Stimulated activated naive CD4-positive, alpha-beta T cell (primary cell): ENCODE measurements around the gene ACOT12.

Source experiments
- DNase-seq, 6 experiments: peaks; one replicate each; lab custom pipeline; 2025; lab: John Stamatoyannopoulos, UW

The ACOT12 gene

GRCh38 chr5:81400375-81400774, 6.4 kb upstream of the ACOT12 start:
- no peak for DNase-seq

GRCh38 chr5:81398741-81399140, 4.8 kb upstream of the ACOT12 start:
- DNase-seq = no peak

- DNase-seq = no peak
Measured at GRCh38 chr5:81397176-81397575, 3.2 kb upstream of the ACOT12 start.

DNA sequence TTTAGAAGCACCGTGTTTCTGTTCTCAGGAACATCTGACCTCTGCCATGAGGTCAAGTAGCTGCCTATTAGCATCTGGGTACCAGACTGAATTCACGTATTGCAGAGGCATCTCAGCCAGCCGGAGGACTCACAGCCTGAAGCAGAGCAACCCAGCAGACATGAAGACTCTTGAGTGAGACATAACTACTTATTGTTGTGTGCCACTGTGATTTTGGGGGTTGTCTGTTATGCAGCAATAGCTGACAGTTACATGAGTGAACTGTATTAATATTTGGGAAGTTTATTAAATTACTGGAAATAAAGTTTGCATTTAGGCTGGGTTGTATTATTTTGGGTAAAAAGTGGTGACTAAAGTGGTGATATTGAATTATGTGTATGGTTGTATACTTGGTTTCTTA, 1.3 kb upstream of the ACOT12 start:
- no peak for DNase-seq

- no peak for DNase-seq
Measured at GRCh38 chr5:81393430-81393782, 528 bp downstream of the ACOT12 start.

DNA sequence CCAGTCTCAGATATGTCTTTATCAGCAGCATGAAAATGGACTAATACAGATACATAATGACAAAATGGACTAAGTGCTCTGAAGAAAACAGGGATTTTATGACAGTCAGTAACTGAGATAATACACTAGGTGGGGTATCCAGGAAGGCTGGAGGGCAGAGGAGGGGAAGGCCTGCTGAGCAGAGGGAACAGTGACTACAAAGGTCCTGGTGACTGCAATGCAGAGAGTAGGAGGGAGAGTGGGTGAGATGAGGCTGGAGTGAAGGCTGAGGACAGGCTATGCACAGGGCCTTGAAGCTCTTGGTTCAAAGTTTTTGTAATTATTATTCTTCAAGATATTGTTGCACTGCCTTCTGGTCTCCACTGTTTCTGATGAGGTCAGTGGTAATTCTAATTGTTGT, 4.9 kb downstream of the ACOT12 start:
- no peak for DNase-seq

GRCh38 chr5:81388169-81388568, 5.8 kb downstream of the ACOT12 start:
- DNase-seq = no peak

DNA sequence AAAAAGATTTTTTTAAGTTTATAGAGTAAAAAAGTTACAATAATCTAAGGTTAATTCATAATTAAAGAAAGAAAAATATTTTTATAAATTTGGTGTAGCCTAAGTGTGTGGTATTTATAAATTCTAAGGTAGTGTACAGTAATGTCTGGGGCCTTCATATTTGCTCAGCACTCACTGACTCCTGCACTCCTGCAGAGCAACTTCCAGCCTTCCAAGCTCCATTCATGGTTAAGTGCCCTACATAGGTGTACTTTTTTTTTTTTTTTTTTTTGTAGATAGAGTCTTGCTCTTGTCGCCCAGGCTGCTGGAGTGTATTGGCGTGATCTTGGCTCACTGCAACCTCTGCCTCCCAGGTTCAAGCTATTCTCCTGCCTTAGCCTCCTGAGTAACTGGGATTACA, 10.1 kb downstream of the ACOT12 start:
- no peak for DNase-seq

- DNase-seq = no peak
Measured at GRCh38 chr5:81371354-81371876, 22.5 kb downstream of the ACOT12 start.

DNA sequence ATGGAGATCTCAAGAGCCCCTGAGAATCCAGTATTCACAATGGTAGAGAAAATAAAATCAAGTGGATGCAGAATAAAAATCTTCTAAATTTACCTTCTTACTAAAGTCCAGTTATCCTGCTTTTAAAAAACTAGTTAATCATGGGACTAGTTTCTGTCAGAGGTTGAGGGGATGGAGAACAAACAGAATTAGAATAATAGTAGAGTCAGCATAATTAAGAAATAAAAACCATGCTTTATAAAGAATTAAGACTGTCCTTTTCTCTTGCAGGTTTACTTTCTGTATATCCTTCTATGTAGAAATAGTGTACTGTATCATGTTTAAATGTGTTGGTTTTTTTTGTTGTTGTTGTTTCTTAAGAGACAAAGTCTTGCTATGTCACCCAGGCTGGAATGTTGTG, 23.0 kb downstream of the ACOT12 start:
- DNase-seq = no peak

DNA sequence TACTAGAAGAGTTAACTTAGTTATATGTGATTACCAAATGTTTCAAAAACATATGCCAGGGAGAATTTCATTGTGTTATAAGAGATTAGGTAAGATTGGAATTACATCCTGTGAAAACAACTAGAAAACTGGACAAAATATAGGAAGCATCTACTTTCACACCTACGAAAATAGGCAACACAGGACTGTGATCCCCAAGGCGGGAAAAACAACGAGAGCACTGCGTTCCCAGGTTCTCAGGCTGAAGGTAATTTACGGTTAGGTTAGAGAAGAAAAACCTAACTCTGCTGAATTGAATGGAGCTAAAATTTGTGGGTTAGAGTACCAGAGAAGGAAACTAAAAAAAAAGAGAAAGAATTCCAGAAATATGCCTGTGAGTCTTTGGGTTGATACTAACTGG, 28.4 kb downstream of the ACOT12 start:
- DNase-seq = no peak

DNA sequence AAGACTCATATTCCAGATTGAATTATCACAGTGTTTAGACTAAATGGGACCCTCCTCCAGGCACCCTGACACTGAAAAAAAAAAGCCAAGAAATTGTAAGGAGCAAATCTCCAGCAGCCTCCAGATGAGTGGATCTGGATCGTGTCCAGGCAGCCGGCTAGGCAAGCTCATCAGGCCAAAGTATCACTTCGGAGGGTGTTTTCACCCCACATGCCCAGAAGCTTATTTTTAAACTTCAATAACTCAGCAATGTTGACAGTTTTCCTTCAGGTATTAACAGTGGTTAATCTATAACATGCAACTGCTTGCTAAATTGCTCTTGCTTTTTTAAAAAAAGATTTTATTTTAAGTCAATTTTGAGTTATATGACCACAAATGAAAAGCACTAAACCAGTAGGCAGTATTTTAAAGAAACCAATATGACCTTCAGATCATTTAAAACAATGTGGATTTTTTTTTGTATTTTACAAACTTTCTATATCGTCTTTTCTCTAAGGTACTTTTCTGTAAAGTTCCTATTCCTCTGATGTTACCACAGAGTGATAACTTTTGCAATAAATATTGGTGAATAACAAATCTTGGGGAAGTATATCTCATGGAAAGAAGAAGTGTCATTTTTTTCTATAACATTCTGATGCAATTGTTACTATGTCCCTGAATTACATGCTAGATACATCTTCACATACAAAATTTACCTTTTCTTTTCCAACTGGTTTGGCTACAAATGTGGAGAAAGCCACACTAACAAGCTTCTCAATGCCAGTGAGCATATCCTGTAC, 30.7 kb downstream of the ACOT12 start:
- no peak for DNase-seq

GRCh38 chr5:81361600-81361999, 32.3 kb downstream of the ACOT12 start:
- no peak for DNase-seq

- no peak for DNase-seq
Measured at GRCh38 chr5:81360640-81361039, 33.3 kb downstream of the ACOT12 start.

GRCh38 chr5:81359881-81360280, 34.1 kb downstream of the ACOT12 start:
- DNase-seq = no peak

GRCh38 chr5:81359108-81359507, 34.8 kb downstream of the ACOT12 start:
- DNase-seq = no peak

GRCh38 chr5:81355291-81356251, 38.4 kb downstream of the ACOT12 start:
- no peak for DNase-seq

- DNase-seq = no peak
Measured at GRCh38 chr5:81354093-81354492, 39.8 kb downstream of the ACOT12 start.

GRCh38 chr5:81353189-81353588, 40.7 kb downstream of the ACOT12 start:
- no peak for DNase-seq

DNA sequence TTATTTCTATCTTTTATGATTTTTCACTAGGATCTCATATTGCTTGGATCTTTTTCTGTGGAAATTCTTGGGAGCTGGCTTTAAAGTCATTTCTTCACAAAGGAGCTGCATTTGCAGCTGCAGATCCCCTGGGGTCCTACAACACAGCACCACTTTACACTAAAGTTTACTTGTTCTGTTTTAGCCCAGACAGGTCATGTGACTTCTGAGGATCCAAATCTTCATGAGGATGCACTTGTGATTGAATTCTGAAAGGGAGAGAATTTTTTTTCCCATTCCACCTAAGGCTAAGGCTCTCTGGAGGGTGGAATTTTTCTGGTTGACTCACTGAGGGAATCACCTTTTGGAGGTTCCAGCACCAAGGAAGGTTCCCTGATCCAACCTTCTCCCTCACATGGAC, 43.4 kb downstream of the ACOT12 start:
- DNase-seq = no peak

DNA sequence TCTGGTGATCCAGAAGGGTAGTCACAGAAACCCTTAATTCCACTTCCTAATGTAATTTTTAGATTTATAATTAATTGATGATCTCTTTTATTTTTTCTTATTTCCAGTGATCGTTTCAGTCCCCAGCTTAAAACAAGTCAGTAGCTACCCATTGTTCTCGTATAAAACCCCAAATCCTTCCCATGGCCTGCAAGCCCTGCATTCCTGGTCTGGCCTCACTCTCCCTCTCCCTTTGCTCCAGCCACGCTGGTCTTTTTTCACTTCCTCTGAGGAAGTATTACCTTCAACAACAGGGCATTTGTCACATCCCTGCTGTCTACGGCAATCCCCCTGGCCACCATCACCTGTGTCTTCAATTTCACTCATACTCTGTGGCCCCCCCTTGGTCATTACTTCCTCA, 44.8 kb downstream of the ACOT12 start:
- no peak for DNase-seq

DNA sequence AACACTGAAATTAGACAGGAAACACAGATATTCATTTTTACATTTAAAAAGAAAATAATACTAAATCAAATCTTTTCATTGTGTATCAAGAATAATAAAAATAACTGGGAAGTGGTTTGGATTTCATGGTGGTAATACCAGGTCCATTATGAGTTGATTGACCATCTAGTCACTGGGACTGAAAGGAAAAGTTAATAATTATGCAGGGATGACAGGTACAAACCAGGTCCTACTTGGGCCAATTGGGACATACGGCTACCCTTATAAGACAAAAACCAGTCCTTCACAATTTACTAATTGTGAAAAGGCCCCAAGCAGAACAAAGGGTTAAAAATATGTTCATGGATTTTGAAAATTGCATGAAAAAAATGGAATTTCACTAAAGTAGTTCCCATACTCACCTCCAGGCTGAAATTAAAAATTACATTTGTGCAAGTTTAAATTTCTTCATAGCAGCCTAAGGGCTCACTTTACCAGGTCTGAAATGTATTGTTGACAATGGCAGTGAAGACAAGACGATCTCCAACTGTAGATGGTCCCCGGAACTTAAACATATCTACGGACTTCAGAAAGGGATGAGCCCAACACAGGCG, 48.4 kb downstream of the ACOT12 start:
- DNase-seq = no peak

GRCh38 chr5:81344736-81345135, 49.2 kb downstream of the ACOT12 start:
- DNase-seq = no peak
